ENCODE measurements around the gene ALKAL2.
A peak's percentile ranks its signal among the peaks of the same experiment; 100 is the strongest.

The ALKAL2 gene

GRCh38 chr2:264493-265468 lies 23.1 kb downstream of the ALKAL2 start, which contains the start of gene ACP1:
Gene ACP1 (plus strand): TSS chr2:264947. CDS start chr2:264965, 18 bp downstream.
- peak within 1 kb of the TSS; percentile 91 for H3K4me3 ChIP-seq (ENCODE audit: low read depth, low read length)
- no peak for TF ChIP-seq CTCF (IDR thresholded peaks at IDR 0.05; ENCODE audit: low read depth, low read length, missing control alignments)
- in situ Hi-C loops (cut with HindIII; ENCODE audit: low sequenced_read_pairs), result no loop called here
- DNase-seq (ENCODE audit: low read depth), result peak; percentile 85

- peak within 1 kb of the TSS; percentile 91 for H3K4me3 ChIP-seq (ENCODE audit: low read depth, low read length)
- no peak for DNase-seq (ENCODE audit: low read depth)
- in situ Hi-C loops (cut with HindIII; ENCODE audit: low sequenced_read_pairs), result no loop called here
- TF ChIP-seq CTCF (IDR thresholded peaks at IDR 0.05; ENCODE audit: low read depth, low read length, missing control alignments), result no peak
These were observed 24.0 kb downstream of the ALKAL2 start, which contains the start of gene SH3YL1 for GRCh38 chr2:263774-264492. Gene SH3YL1 (minus strand): TSS chr2:264032. CDS start chr2:263984, 48 bp downstream.

GRCh38 chr2:263022-263738 lies 24.7 kb downstream of the ALKAL2 start:
- no peak for DNase-seq (ENCODE audit: low read depth)
- in situ Hi-C loops (cut with HindIII; ENCODE audit: low sequenced_read_pairs), result no loop called here
- no peak for TF ChIP-seq CTCF (IDR thresholded peaks at IDR 0.05; ENCODE audit: low read depth, low read length, missing control alignments)
- H3K4me3 ChIP-seq (ENCODE audit: low read depth, low read length), result peak overlapping the region; percentile 91

GRCh38 chr2:262117-262516 lies 25.8 kb downstream of the ALKAL2 start:
- TF ChIP-seq CTCF (IDR thresholded peaks at IDR 0.05; ENCODE audit: low read depth, low read length, missing control alignments), result no peak
- DNase-seq (ENCODE audit: low read depth), result no peak
- in situ Hi-C loops (cut with HindIII; ENCODE audit: low sequenced_read_pairs), result no loop called here
- no peak overlapping the region for H3K4me3 ChIP-seq (ENCODE audit: low read depth, low read length)

- DNase-seq (ENCODE audit: low read depth), result no peak
- no peak for TF ChIP-seq CTCF (IDR thresholded peaks at IDR 0.05; ENCODE audit: low read depth, low read length, missing control alignments)
- H3K4me3 ChIP-seq (ENCODE audit: low read depth, low read length), result no peak overlapping the region
- in situ Hi-C loops (cut with HindIII; ENCODE audit: low sequenced_read_pairs), result no loop called here
These were observed 27.3 kb downstream of the ALKAL2 start for GRCh38 chr2:260507-261161.

Data from astrocyte of the cerebellum (primary cell).